Esophagus muscularis mucosa (tissue), 3 donors: ENCODE data around the gene PHF23.

Source experiments
- CTCF ChIP-seq, 3 experiments: fragments of 200-600 bp in 2 of 3; fragments of 450-650 bp in 1 of 3; sonication (generic) in 2 of 3; IDR thresholded peaks; one replicate each; pipeline ENCODE4 v1.5.1; 2017 to 2019; ENCODE audit warnings: antibody characterized with exemption in 3 of 3, mild to moderate bottlenecking in 2 of 3, moderate library complexity in 1 of 3
- POLR2A ChIP-seq: fragments of 450-650 bp; IDR thresholded peaks from one replicate; pipeline ENCODE4 v1.6.1; 2017; ENCODE audit warnings: antibody characterized with exemption, moderate library complexity, mild to moderate bottlenecking, low read depth

- TF ChIP-seq POLR2A (no peak), CTCF (IDR thresholded peaks at IDR 0.05) (peak; percentile 35 to 50 (median 50))
Observed at GRCh38 chr17:7220593-7221277, 18.5 kb downstream of the PHF23 start.
